ENCODE results near the gene KIF2A. TPM values are rescaled to one million over a fixed set of nuclear protein-coding genes. Genes with fewer than 3 reads are reported as not detected.

KIF2A gene
- total RNA-seq, 4 donors from 2014 or later: 36.5 to 45.6 (median 41.9) TPM

- TF ChIP-seq, protein P1, sequence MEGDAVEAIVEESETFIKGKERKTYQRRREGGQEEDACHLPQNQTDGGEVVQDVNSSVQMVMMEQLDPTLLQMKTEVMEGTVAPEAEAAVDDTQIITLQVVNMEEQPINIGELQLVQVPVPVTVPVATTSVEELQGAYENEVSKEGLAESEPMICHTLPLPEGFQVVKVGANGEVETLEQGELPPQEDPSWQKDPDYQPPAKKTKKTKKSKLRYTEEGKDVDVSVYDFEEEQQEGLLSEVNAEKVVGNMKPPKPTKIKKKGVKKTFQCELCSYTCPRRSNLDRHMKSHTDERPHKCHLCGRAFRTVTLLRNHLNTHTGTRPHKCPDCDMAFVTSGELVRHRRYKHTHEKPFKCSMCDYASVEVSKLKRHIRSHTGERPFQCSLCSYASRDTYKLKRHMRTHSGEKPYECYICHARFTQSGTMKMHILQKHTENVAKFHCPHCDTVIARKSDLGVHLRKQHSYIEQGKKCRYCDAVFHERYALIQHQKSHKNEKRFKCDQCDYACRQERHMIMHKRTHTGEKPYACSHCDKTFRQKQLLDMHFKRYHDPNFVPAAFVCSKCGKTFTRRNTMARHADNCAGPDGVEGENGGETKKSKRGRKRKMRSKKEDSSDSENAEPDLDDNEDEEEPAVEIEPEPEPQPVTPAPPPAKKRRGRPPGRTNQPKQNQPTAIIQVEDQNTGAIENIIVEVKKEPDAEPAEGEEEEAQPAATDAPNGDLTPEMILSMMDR (IDR thresholded peaks at IDR 0.05; ENCODE audit: low read depth): no peak
These were observed 21.4 kb downstream of the KIF2A start for GRCh38 chr5:62327138-62328053.

GRCh38 chr5:62328772-62329491 is 22.9 kb downstream of the KIF2A start:
- TF ChIP-seq, protein P1 (IDR thresholded peaks at IDR 0.05; ENCODE audit: low read depth): no peak

GRCh38 chr5:62330302-62330701 is 24.3 kb downstream of the KIF2A start:
- TF ChIP-seq, protein P1 (IDR thresholded peaks at IDR 0.05; ENCODE audit: low read depth): no peak

GRCh38 chr5:62331921-62332320 is 25.9 kb downstream of the KIF2A start:
- TF ChIP-seq, protein P1 (IDR thresholded peaks at IDR 0.05; ENCODE audit: low read depth): no peak

- TF ChIP-seq, protein P1 (IDR thresholded peaks at IDR 0.05; ENCODE audit: low read depth): no peak
These were observed 27.3 kb downstream of the KIF2A start for GRCh38 chr5:62333250-62333794.

DNA sequence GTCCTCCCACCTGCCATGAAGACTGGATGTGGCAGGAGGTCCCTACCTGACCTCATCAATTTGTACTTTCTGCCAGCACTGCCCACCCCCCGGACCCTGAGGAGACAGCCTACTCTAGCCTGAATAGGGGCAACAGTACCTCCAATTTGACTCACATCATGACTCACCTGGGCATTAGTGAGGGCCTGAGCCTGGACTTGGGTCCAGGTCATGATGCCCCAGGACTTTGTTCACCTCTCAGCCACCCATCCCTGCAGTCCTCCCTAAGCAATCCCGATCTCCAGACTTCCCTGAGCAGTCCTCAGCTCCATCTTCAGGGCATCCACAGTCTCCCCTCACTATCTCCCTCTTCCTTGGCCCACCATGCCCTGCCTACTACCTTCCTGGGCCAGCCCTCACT is 28.1 kb downstream of the KIF2A start:
- TF ChIP-seq, protein P1 (IDR thresholded peaks at IDR 0.05; ENCODE audit: low read depth): no peak

DNA sequence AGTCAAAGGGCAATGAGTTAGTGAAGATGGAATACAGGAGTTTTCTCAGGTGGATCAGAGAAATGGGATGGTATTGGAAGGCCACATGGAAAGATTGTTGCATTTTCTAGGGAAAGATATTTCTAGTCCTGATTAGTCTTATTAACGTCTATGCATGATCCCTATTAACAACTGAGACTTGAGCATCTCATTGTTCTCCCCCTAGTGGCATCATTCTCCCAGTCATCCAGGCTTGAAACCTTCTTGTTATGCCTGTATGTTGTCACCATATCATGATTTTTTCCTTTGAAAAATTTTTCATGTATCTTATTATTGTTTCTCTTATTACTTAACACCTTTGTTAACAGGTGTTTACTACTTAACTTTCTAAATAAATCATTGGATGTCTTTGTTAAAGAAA is 34.4 kb downstream of the KIF2A start:
- TF ChIP-seq, protein P1 (IDR thresholded peaks at IDR 0.05; ENCODE audit: low read depth): no peak

Data from subcutaneous adipose tissue (tissue), 4 donors.